GM10248 (cell line): ENCODE results near the gene UQCR11.

Experiments
- CTCF ChIA-PET: fragments of 300-600 bp; sonication (Branson Sonifier 250); formaldehyde crosslinking; extraction: SDS; loops from one replicate; lab custom pipeline; 2021; ENCODE audit warnings: antibody characterized with exemption; lab: Yijun Ruan, JAX
- POLR2A ChIA-PET: fragments of 350-650 bp; sonication (Branson Sonifier 250); formaldehyde crosslinking; extraction: SDS; loops from one replicate; lab custom pipeline; 2020; ENCODE audit warnings: antibody characterized with exemption; lab: Yijun Ruan, JAX
- DNase-seq: peaks from one replicate; pipeline ENCODE4 v3.0.0; 2012; ENCODE audit errors: extremely low spot score
- CTCF ChIP-seq: IDR thresholded peaks from 2 replicates; pipeline ENCODE4 v1.5.1; 2012; ENCODE audit warnings: mild to moderate bottlenecking, low read depth; ENCODE audit errors: extremely low read depth, missing control alignments, control extremely low read depth

UQCR11 gene

DNA sequence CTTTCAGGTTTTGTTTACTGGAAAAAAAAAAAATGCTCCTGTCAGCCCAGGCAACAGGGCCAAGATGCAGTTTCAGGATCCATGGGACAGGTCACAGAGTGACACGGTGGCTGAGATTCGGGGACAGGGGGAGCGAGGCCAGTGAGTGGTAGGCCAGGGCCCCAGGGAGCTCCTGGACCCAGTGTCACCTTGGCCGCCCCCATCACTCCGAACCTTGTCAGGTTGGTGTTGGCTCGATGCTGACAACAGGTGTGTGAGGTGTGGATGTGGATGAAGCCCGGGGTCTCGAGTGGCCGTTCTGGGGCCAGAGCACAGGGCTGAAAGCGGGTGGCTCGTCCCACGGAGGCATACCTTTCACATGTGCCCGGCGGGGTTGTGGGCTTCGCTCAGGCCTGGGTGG lies 6.1 kb upstream of the UQCR11 start:
- ChIA-PET POLR2A (no interaction called here), CTCF (interaction anchor here (1.2 to 3.3 kb wide), 2 partner anchors 21 to 61 kb away, joined by 3 to 10 read pairs; no protein-coding TSS in a partner anchor)
- no peak for DNase-seq
- TF ChIP-seq CTCF: no peak

GRCh38 chr19:1610579-1610978 lies 5.3 kb upstream of the UQCR11 start:
- ChIA-PET CTCF (no interaction called here), POLR2A (no interaction called here)
- DNase-seq: no peak
- no peak for TF ChIP-seq CTCF

GRCh38 chr19:1609680-1610474 lies 4.6 kb upstream of the UQCR11 start:
- CTCF ChIA-PET: interaction anchor here (1.9 kb wide), 1 partner anchor 228 kb away, joined by 4 read pairs; no protein-coding TSS in a partner anchor
- no peak for DNase-seq
- POLR2A ChIA-PET: no interaction called here
- no peak for TF ChIP-seq CTCF

- TF ChIP-seq CTCF: no peak
- DNase-seq: no peak
- ChIA-PET POLR2A (no interaction called here), CTCF (interaction anchor here (1.9 to 4.6 kb wide), 2 partner anchors 64 to 229 kb away, joined by 4 to 19 read pairs; no protein-coding TSS in a partner anchor)
Measured at GRCh38 chr19:1609103-1609396, 3.8 kb upstream of the UQCR11 start.

- CTCF ChIA-PET: interaction anchor here (1.9 to 4.6 kb wide), 2 partner anchors 64 to 230 kb away, joined by 4 to 19 read pairs; no protein-coding TSS in a partner anchor
- POLR2A ChIA-PET: interaction anchor here (0.8 kb wide), 1 partner anchor 200 kb away, joined by 3 read pairs; no protein-coding TSS in a partner anchor
- no peak for TF ChIP-seq CTCF
- no peak for DNase-seq
Measured at GRCh38 chr19:1608359-1609102, 3.3 kb upstream of the UQCR11 start.

GRCh38 chr19:1606138-1606651 lies 933 bp upstream of the UQCR11 start:
- POLR2A ChIA-PET: no interaction called here
- CTCF ChIA-PET: interaction anchor here (0.7 to 4.6 kb wide), 7 partner anchors 10 to 164 kb away, joined by 3 to 19 read pairs (median 4); no protein-coding TSS in a partner anchor
- DNase-seq: no peak
- TF ChIP-seq CTCF: no peak
